SK-N-SH treated with all-trans-retinoic acid at 6 μM for 48 hours (cell line): ENCODE measurements around the gene GOLGA8S.
"Not testable (repeated sequence)": the region's sequence is repeated elsewhere in the genome, so short reads cannot be mapped to it uniquely, and the experiment has no call there.

Experiments
- ATAC-seq: fragments of 200-7000 bp; cut with Tn5 transposase; 3 replicates; pipeline ENCODE4 v1.9.1; 2020; ENCODE audit warnings: mild to moderate bottlenecking, moderate library complexity
- CSDC2 ChIP-seq: fragments of 250-450 bp; sonication (Bioruptor Pico); IDR thresholded peaks from 2 replicates; pipeline ENCODE4 v1.5.0; 2020; ENCODE audit warnings: mild to moderate bottlenecking, moderate library complexity
- ESRRG ChIP-seq: fragments of 250-450 bp; sonication (Bioruptor Pico); IDR thresholded peaks from 2 replicates; pipeline ENCODE4 v1.6.1; 2021; ENCODE audit warnings: mild to moderate bottlenecking
- ISL1 ChIP-seq: fragments of 250-450 bp; sonication (Bioruptor Pico); IDR thresholded peaks from 2 replicates; pipeline ENCODE4 v2.1.2; 2022; ENCODE audit warnings: mild to moderate bottlenecking, moderate library complexity
- OSR1 ChIP-seq: fragments of 250-450 bp; sonication (Bioruptor Pico); IDR thresholded peaks from 2 replicates; pipeline ENCODE4 v1.8.0; 2022; ENCODE audit warnings: moderate library complexity, mild to moderate bottlenecking, inconsistent platforms
- PATZ1 ChIP-seq: fragments of 250-450 bp; sonication (Bioruptor Pico); IDR thresholded peaks from 2 replicates; pipeline ENCODE4 v1.8.0; 2020; ENCODE audit warnings: mild to moderate bottlenecking, moderate library complexity, borderline replicate concordance
- PPARA ChIP-seq: fragments of 250-450 bp; sonication (Bioruptor Pico); IDR thresholded peaks from 2 replicates; pipeline ENCODE4 v1.5.0; 2020; ENCODE audit warnings: mild to moderate bottlenecking, borderline replicate concordance
- RARB ChIP-seq: fragments of 250-450 bp; sonication (Bioruptor Pico); IDR thresholded peaks from 2 replicates; pipeline ENCODE4 v1.8.0; 2021; ENCODE audit warnings: mild to moderate bottlenecking, moderate library complexity
- SNAI2 ChIP-seq: fragments of 250-450 bp; sonication (Bioruptor Pico); IDR thresholded peaks from 2 replicates; pipeline ENCODE4 v1.5.0; 2020; ENCODE audit warnings: mild to moderate bottlenecking, moderate library complexity
- ZC3H10 ChIP-seq: fragments of 250-450 bp; sonication (Bioruptor Pico); IDR thresholded peaks from 2 replicates; pipeline ENCODE4 v1.5.1; 2021; ENCODE audit warnings: mild to moderate bottlenecking, moderate library complexity
- ZFP3 ChIP-seq: fragments of 250-450 bp; sonication (Bioruptor Pico); IDR thresholded peaks from 2 replicates; pipeline ENCODE4 v1.5.0; 2020; ENCODE audit warnings: mild to moderate bottlenecking, moderate library complexity
- ZNF565 ChIP-seq: fragments of 450-650 bp; formaldehyde crosslinking; conservative IDR thresholded peaks from 2 replicates; pipeline ENCODE4 v1.5.0; 2020; ENCODE audit warnings: low read depth, mild to moderate bottlenecking, moderate library complexity
- ZNF70 ChIP-seq: fragments of 450-650 bp; formaldehyde crosslinking; IDR thresholded peaks from 2 replicates; pipeline ENCODE4 v1.5.0; 2020; ENCODE audit warnings: mild to moderate bottlenecking, moderate library complexity
- TF ChIP-seq, protein P1 (sequence below): fragments of 250-450 bp; sonication (Bioruptor Pico); IDR thresholded peaks from 2 replicates; pipeline ENCODE4 v1.5.1; 2021; ENCODE audit warnings: mild to moderate bottlenecking, moderate library complexity
- TF ChIP-seq, protein P2 (sequence below): fragments of 250-450 bp; sonication (Bioruptor Pico); IDR thresholded peaks from 2 replicates; pipeline ENCODE4 v1.5.1; 2020; ENCODE audit warnings: low read depth, mild to moderate bottlenecking, moderate library complexity

The GOLGA8S gene

DNA sequence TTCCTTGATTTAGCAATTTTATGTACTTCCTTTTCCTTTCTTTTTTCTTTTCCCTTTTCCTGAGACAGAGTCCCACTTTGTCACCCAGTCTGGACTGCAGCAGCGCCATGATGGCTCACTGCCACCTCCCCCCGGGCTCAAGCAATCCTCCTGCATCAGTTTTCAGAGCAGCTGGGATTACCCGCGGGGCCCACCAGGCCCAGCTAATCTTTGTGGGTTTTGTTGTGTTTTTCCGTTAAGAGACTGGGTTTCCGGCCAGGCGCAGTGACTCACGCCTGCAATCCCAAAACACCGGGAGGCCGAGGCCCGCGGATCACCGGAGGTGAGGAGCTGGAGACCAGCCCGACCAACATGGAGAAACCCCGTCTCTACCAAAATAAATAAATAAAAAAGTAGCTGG lies 17.7 kb downstream of the GOLGA8S start:
- no peak for ATAC-seq

GRCh38 chr15:23372891-23373600 lies 18.5 kb downstream of the GOLGA8S start:
- ATAC-seq = not testable (repeated sequence)

More for the DNA sequence above, 17.7 kb downstream of the GOLGA8S start:
- TF ChIP-seq, protein P1, sequence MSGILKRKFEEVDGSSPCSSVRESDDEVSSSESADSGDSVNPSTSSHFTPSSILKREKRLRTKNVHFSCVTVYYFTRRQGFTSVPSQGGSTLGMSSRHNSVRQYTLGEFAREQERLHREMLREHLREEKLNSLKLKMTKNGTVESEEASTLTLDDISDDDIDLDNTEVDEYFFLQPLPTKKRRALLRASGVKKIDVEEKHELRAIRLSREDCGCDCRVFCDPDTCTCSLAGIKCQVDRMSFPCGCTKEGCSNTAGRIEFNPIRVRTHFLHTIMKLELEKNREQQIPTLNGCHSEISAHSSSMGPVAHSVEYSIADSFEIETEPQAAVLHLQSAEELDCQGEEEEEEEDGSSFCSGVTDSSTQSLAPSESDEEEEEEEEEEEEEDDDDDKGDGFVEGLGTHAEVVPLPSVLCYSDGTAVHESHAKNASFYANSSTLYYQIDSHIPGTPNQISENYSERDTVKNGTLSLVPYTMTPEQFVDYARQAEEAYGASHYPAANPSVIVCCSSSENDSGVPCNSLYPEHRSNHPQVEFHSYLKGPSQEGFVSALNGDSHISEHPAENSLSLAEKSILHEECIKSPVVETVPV = no peak
- TF ChIP-seq PPARA (CRISPR knock-in tag) (no peak), ZC3H10 (CRISPR knock-in tag) (no peak), ZNF565 (CRISPR knock-in tag) (no peak), ZFP3 (CRISPR knock-in tag) (no peak), PATZ1 (CRISPR knock-in tag) (no peak), ZNF70 (no peak), ISL1 (no peak), CSDC2 (CRISPR knock-in tag) (no peak), SNAI2 (CRISPR knock-in tag) (no peak)
- TF ChIP-seq, protein P2, sequence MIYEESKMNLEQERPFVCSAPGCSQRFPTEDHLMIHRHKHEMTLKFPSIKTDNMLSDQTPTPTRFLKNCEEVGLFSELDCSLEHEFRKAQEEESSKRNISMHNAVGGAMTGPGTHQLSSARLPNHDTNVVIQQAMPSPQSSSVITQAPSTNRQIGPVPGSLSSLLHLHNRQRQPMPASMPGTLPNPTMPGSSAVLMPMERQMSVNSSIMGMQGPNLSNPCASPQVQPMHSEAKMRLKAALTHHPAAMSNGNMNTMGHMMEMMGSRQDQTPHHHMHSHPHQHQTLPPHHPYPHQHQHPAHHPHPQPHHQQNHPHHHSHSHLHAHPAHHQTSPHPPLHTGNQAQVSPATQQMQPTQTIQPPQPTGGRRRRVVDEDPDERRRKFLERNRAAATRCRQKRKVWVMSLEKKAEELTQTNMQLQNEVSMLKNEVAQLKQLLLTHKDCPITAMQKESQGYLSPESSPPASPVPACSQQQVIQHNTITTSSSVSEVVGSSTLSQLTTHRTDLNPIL (CRISPR knock-in tag) = no peak

DNA sequence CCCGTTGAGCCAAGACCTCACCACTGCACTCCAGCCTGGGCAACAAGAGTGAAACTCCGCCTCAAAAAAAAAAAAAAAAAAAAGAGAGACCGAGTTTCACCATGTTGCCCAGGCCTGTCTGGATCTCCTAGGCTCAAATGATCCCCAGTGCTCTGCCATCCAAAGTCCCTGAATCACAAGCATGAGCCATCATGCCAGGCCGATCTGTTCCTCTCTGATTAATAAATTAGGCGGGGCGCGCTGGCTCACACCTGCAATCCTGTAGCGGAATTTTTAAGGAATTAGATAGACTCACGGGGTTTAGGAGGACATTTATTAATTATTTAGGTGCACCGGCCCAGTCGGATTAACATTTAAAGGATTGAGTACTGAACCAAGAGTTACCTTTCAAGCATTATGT lies 19.7 kb downstream of the GOLGA8S start:
- ATAC-seq = not testable (repeated sequence)

- ATAC-seq = not testable (repeated sequence)
Measured at GRCh38 chr15:23378946-23379345, 24.4 kb downstream of the GOLGA8S start.

DNA sequence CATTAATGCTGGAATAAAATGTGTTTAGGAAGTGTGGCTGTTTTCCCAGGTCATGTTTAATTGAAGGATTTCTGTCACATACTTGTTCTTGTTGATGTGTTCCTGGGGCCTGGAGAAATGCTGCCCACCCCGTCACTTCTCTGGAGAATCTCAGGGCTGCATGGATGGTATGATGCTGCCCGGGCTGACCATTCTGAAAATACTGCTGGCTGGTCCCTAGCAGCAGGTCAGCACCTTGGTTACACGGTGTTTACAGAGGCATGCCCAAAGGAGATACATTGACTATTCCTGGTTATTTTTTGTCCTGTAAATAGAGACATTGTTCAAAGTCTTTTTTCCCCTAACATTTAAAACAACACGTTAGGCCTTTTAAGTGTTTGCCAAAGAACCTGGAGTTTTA lies 26.2 kb downstream of the GOLGA8S start:
- not testable (repeated sequence) for ATAC-seq

DNA sequence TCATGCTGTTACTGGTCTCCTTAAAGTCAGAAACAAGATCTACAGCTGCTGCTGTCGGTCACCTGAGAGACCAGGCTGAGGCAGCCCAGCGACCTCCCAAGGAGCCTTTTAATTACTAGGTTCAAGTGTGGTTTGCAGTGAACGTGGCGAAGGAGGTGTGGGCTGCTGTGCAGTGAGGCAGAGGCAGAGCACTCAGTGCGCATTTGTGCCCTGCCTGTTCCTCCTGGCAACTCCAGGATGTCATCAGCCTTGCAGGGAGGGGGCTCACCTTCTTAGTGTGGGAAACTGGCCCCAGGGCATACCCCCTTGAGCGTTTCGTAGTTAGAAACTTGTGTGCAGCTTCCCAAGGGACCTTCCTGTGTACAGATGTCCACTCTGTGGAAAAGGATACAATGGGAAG lies 26.6 kb downstream of the GOLGA8S start:
- not testable (repeated sequence) for ATAC-seq

GRCh38 chr15:23384371-23384770 lies 29.8 kb downstream of the GOLGA8S start:
- ATAC-seq = no peak

More at GRCh38 chr15:23384371-23384770, 29.8 kb downstream of the GOLGA8S start:
- TF ChIP-seq OSR1 (no peak), ESRRG (CRISPR knock-in tag) (no peak), RARB (no peak), ISL1 (no peak), SNAI2 (CRISPR knock-in tag) (no peak), ZNF70 (no peak), PATZ1 (CRISPR knock-in tag) (no peak)
- TF ChIP-seq, protein P2 (CRISPR knock-in tag) = no peak
- TF ChIP-seq, protein P1 = no peak
